ENCODE results near the gene L2HGDH.

GRCh38 chr14:50288146-50288545 is 23.9 kb downstream of the L2HGDH start:
- TF ChIP-seq CTCF (IDR thresholded peaks at IDR 0.05; ENCODE audit: borderline replicate concordance, extremely low read depth, low read length, poor library complexity, severe bottlenecking) (no peak), EZH2 (IDR thresholded peaks at IDR 0.05; ENCODE audit: borderline replicate concordance, low read depth, low read length, severe bottlenecking) (no peak)

Measured in DND-41 (cell line).